K562 (cell line): ENCODE measurements around the gene SRSF11.

Source experiments
- CREB1 ChIP-seq, 2 experiments: sonication (generic) in 1 of 2; formaldehyde crosslinking in 1 of 2; IDR thresholded peaks; 2 replicates each; pipeline versions ENCODE4 v1.6.1 to v1.8.0; 2012 to 2022; ENCODE audit warnings: inconsistent platforms in 1 of 2, mild to moderate bottlenecking in 1 of 2, missing genetic modification reagents in 1 of 2, moderate library complexity in 1 of 2
- TF ChIP-seq, protein P1 (sequence below), 3 experiments: IDR thresholded peaks in 2 of 3; conservative IDR thresholded peaks in 1 of 3; 2 replicates each; pipeline ENCODE4 v1.5.1; 2011 to 2012; ENCODE audit warnings: low read length in 3 of 3, mild to moderate bottlenecking in 3 of 3, control low read depth in 2 of 3, improper control_type of control experiment in 1 of 3, inconsistent platforms in 1 of 3, low read depth in 1 of 3, mixed read lengths in 1 of 3, moderate library complexity in 1 of 3; ENCODE audit not compliant: insufficient read depth in 2 of 3

DNA sequence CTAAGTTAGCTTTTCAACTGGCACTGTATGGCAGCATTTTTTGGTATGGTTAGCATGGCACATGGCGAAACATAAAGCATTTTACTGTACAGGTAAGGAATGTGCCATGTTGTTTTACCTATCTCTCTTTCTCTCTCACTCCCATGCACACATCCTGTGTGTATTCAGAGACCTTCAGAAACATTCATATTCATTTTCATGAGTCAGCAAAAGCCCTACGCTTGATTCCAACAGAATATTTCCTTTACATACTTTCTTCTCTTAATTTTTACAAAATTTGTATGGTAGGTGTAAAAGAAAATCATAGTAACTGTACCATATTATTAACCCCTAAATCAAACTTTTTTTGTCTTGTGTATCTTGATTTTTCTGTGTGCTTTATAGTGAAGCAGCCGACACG, 10.3 kb downstream of the SRSF11 start:
- TF ChIP-seq, protein P1, sequence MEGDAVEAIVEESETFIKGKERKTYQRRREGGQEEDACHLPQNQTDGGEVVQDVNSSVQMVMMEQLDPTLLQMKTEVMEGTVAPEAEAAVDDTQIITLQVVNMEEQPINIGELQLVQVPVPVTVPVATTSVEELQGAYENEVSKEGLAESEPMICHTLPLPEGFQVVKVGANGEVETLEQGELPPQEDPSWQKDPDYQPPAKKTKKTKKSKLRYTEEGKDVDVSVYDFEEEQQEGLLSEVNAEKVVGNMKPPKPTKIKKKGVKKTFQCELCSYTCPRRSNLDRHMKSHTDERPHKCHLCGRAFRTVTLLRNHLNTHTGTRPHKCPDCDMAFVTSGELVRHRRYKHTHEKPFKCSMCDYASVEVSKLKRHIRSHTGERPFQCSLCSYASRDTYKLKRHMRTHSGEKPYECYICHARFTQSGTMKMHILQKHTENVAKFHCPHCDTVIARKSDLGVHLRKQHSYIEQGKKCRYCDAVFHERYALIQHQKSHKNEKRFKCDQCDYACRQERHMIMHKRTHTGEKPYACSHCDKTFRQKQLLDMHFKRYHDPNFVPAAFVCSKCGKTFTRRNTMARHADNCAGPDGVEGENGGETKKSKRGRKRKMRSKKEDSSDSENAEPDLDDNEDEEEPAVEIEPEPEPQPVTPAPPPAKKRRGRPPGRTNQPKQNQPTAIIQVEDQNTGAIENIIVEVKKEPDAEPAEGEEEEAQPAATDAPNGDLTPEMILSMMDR (IDR thresholded peaks at IDR 0.05 in 2 of 3, conservative IDR thresholded peaks at IDR 0.05 in 1 of 3; ENCODE audit: insufficient read depth in 2 of 3, low read depth in 1 of 3, low read length in 3 of 3), result no peak
- TF ChIP-seq CREB1 (IDR thresholded peaks at IDR 0.05) (no peak), CREB1 (CRISPR knock-in tag; IDR thresholded peaks at IDR 0.05) (no peak)
